ENCODE measurements around the gene PTPRN2. TPM values are rescaled to one million over a fixed set of nuclear protein-coding genes. Genes with fewer than 3 reads are reported as not detected.
"Not testable (repeated sequence)": the region's sequence is repeated elsewhere in the genome, so short reads cannot be mapped to it uniquely, and the experiment has no call there.

PTPRN2 gene
- total RNA-seq, 4 donors from 2014 or later: 14.9 to 34.3 (median 21.3) TPM

- Histone ChIP-seq H3K27ac (no peak overlapping the region), H3K9me3 (peaks cover 0 to 3% (median 0%) of the 10 kb centered on the region in 4 donors), H3K4me3 (no peak overlapping the region), H3K27me3 (no peaks in the 10 kb centered on the region), H3K36me3 (no peaks in the 10 kb centered on the region), H3K4me1 (no peaks in the 10 kb centered on the region)
- DNase-seq: no peak
- TF ChIP-seq POLR2A (IDR thresholded peaks at IDR 0.05) (no peak), CTCF (IDR thresholded peaks at IDR 0.05) (no peak)
Measured at GRCh38 chr7:157922576-157922975, 665.0 kb downstream of the PTPRN2 start.

- Histone ChIP-seq H3K4me3 (no peak overlapping the region), H3K9me3 (no peaks in the 10 kb centered on the region), H3K27me3 (no peaks in the 10 kb centered on the region), H3K36me3 (no peaks in the 10 kb centered on the region), H3K27ac (no peak overlapping the region), H3K4me1 (no peaks in the 10 kb centered on the region)
- TF ChIP-seq POLR2A (IDR thresholded peaks at IDR 0.05) (no peak), CTCF (IDR thresholded peaks at IDR 0.05) (no peak)
- no peak for DNase-seq
Measured at GRCh38 chr7:157918326-157919080, 669.1 kb downstream of the PTPRN2 start.

- H3K4me1 ChIP-seq: no peaks in the 10 kb centered on the region
- no peaks in the 10 kb centered on the region for H3K36me3 ChIP-seq
- DNase-seq: no peak
- H3K9me3 ChIP-seq: no peaks in the 10 kb centered on the region
- no peak for TF ChIP-seq CTCF (IDR thresholded peaks at IDR 0.05)
- no peak for TF ChIP-seq POLR2A (IDR thresholded peaks at IDR 0.05)
- no peaks in the 10 kb centered on the region for H3K27me3 ChIP-seq
- no peak overlapping the region for H3K4me3 ChIP-seq
- H3K27ac ChIP-seq: no peak overlapping the region
Measured at GRCh38 chr7:157916946-157917640, 670.5 kb downstream of the PTPRN2 start.

- no peak overlapping the region for H3K27ac ChIP-seq
- H3K36me3 ChIP-seq: no peaks in the 10 kb centered on the region
- H3K27me3 ChIP-seq: no peaks in the 10 kb centered on the region
- H3K9me3 ChIP-seq: no peaks in the 10 kb centered on the region
- H3K4me1 ChIP-seq: no peaks in the 10 kb centered on the region
- TF ChIP-seq POLR2A (IDR thresholded peaks at IDR 0.05) (no peak), CTCF (IDR thresholded peaks at IDR 0.05) (no peak)
- no peak for DNase-seq
- H3K4me3 ChIP-seq: no peak overlapping the region
Measured at GRCh38 chr7:157910446-157910845, 677.2 kb downstream of the PTPRN2 start.

GRCh38 chr7:157910045-157910444 lies 677.6 kb downstream of the PTPRN2 start:
- H3K4me3 ChIP-seq, H3K27me3 ChIP-seq, H3K9me3 ChIP-seq, H3K4me1 ChIP-seq, H3K27ac ChIP-seq, DNase-seq, H3K36me3 ChIP-seq: not testable (repeated sequence)

GRCh38 chr7:157909370-157909769 lies 678.3 kb downstream of the PTPRN2 start:
- no peaks in the 10 kb centered on the region for H3K4me1 ChIP-seq
- DNase-seq: peak in 1 of 3 donors; percentile 41
- TF ChIP-seq CTCF (IDR thresholded peaks at IDR 0.05) (no peak), POLR2A (IDR thresholded peaks at IDR 0.05) (no peak)
- H3K27ac ChIP-seq: no peak overlapping the region
- no peaks in the 10 kb centered on the region for H3K36me3 ChIP-seq
- H3K9me3 ChIP-seq: no peaks in the 10 kb centered on the region
- H3K4me3 ChIP-seq: no peak overlapping the region
- no peaks in the 10 kb centered on the region for H3K27me3 ChIP-seq
